C4-2B (cell line): Measurements from ENCODE around the gene H1-8.

Source experiments
- CTCF ChIP-seq: fragments of 450-650 bp; conservative IDR thresholded peaks from 2 replicates; pipeline ENCODE4 v1.5.1; 2017; ENCODE audit warnings: mild to moderate bottlenecking
- ZFX ChIP-seq: fragments of 450-650 bp; IDR thresholded peaks from 2 replicates; pipeline ENCODE4 v1.6.1; 2017

GRCh38 chr3:129598000-129598381 lies 55.0 kb downstream of the H1-8 start:
- no peak for TF ChIP-seq CTCF
- no peak for TF ChIP-seq ZFX
